DND-41 (cell line): ENCODE results near the gene PTPRU.

Experiments used
- ATAC-seq: fragments of 200-7000 bp; cut with Tn5 transposase; 3 replicates; pipeline ENCODE4 v1.9.1; 2021; ENCODE audit warnings: low read depth; ENCODE audit not compliant: insufficient read depth
- DNase-seq: peaks from one replicate; pipeline ENCODE4 v3.0.0-alpha.2; 2020
- H2AFZ ChIP-seq: 2 replicates; pipeline ENCODE4 v1.6.0; 2012; ENCODE audit warnings: low read depth, low read length
- H3K27ac ChIP-seq: 2 replicates; pipeline ENCODE4 v1.5.1; 2012; ENCODE audit warnings: low read length, inconsistent platforms
- H3K27me3 ChIP-seq: fragments of 200-600 bp; sonication (generic); 2 replicates; pipeline ENCODE4 v1.6.0; 2012; ENCODE audit warnings: low read length, mild to moderate bottlenecking, inconsistent platforms; ENCODE audit not compliant: insufficient read depth, poor library complexity
- H3K36me3 ChIP-seq: 2 replicates; pipeline ENCODE4 v1.5.1; 2012; ENCODE audit warnings: low read length, inconsistent platforms; ENCODE audit not compliant: insufficient read depth
- H3K4me1 ChIP-seq: 2 replicates; pipeline ENCODE4 v1.5.1; 2012; ENCODE audit warnings: mild to moderate bottlenecking, low read length; ENCODE audit not compliant: insufficient read depth
- H3K4me2 ChIP-seq: 2 replicates; pipeline ENCODE4 v1.6.0; 2012; ENCODE audit warnings: mild to moderate bottlenecking, moderate library complexity, low read length, inconsistent platforms; ENCODE audit not compliant: insufficient read depth
- H3K4me3 ChIP-seq, 2 experiments: fragments of 200-600 bp in 1 of 2; shearing (Covaris generic) in 1 of 2; 2 replicates each; pipeline ENCODE4 v1.5.1; 2012 to 2016; ENCODE audit warnings: inconsistent platforms in 2 of 2, low read length in 2 of 2, mild to moderate bottlenecking in 2 of 2, low read depth in 1 of 2, moderate library complexity in 1 of 2
- H3K79me2 ChIP-seq: 2 replicates; pipeline ENCODE4 v1.6.0; 2012; ENCODE audit warnings: low read length, inconsistent platforms; ENCODE audit not compliant: insufficient read depth
- H3K9ac ChIP-seq: 2 replicates; pipeline ENCODE4 v1.6.0; 2012; ENCODE audit warnings: low read depth, mild to moderate bottlenecking, inconsistent platforms, low read length, moderate library complexity
- H3K9me3 ChIP-seq: 2 replicates; pipeline ENCODE4 v1.5.1; 2012; ENCODE audit warnings: low read length, moderate library complexity, mild to moderate bottlenecking, inconsistent platforms; ENCODE audit not compliant: insufficient read depth, severe bottlenecking
- H4K20me1 ChIP-seq: 2 replicates; pipeline ENCODE4 v1.6.0; 2012; ENCODE audit warnings: low read length; ENCODE audit not compliant: insufficient read depth
- CTCF ChIP-seq: IDR thresholded peaks from 2 replicates; pipeline ENCODE4 v1.5.1; 2012; ENCODE audit warnings: borderline replicate concordance, low read length, moderate library complexity, mild to moderate bottlenecking; ENCODE audit not compliant: poor library complexity, severe bottlenecking; ENCODE audit errors: extremely low read depth
- EZH2 ChIP-seq: IDR thresholded peaks from 3 replicates; pipeline ENCODE4 v1.6.1; 2012; ENCODE audit warnings: borderline replicate concordance, low read depth, mild to moderate bottlenecking, moderate library complexity, low read length, inconsistent platforms; ENCODE audit not compliant: severe bottlenecking

Gene PTPRU

GRCh38 chr1:29235955-29236711 is at the start of gene PTPRU:
Gene PTPRU, plus strand, starts transcription at chr1:29236522. Its CDS starts 123 bp downstream, at chr1:29236645.
- peak; percentile 88 for TF ChIP-seq CTCF
- no peak for TF ChIP-seq EZH2
- H2AFZ ChIP-seq, result peak within 1 kb of the TSS; percentile 72
- H3K9ac ChIP-seq, result peak within 1 kb of the TSS; percentile 47
- DNase-seq (peak; percentile 74), ATAC-seq (peak; percentile 75)
- H3K27me3 ChIP-seq, result peaks cover 23% of the 10 kb centered on the region
- H3K4me2 ChIP-seq, result peak within 1 kb of the TSS; percentile 77
- H3K9me3 ChIP-seq, result no peaks in the 10 kb centered on the region
- H3K4me3 ChIP-seq, result peak within 1 kb of the TSS in 1 of 2 experiments; percentile 49; a peak in 2 of 4 replicates
- peaks cover 40% of the 10 kb centered on the region for H3K4me1 ChIP-seq
- H3K79me2 ChIP-seq, result no peaks in the 10 kb centered on the region
- no peaks in the 10 kb centered on the region for H3K36me3 ChIP-seq
- H3K27ac ChIP-seq, result peak within 1 kb of the TSS; percentile 2; the same call in 1 of the 2 replicates
- H4K20me1 ChIP-seq, result peaks cover 6% of the 10 kb centered on the region; the same call in 1 of the 2 replicates

GRCh38 chr1:29186707-29187106 is 49.6 kb upstream of the PTPRU start:
- Histone ChIP-seq H2AFZ (no peak overlapping the region), H4K20me1 (no peaks in the 10 kb centered on the region), H3K4me2 (no peak overlapping the region), H3K79me2 (peaks cover 4% of the 10 kb centered on the region; the same call in 1 of the 2 replicates), H3K9me3 (no peaks in the 10 kb centered on the region), H3K9ac (no peak overlapping the region), H3K27me3 (no peaks in the 10 kb centered on the region), H3K36me3 (no peaks in the 10 kb centered on the region), H3K4me1 (peaks cover 12% of the 10 kb centered on the region), H3K4me3 (no peak overlapping the region), H3K27ac (no peak overlapping the region)
- ATAC-seq, result no peak
- TF ChIP-seq CTCF, result no peak
- no peak for TF ChIP-seq EZH2
- no peak for DNase-seq

GRCh38 chr1:29190718-29191117 is 45.6 kb upstream of the PTPRU start:
- no peak overlapping the region for H3K27ac ChIP-seq
- no peaks in the 10 kb centered on the region for H3K79me2 ChIP-seq

More at GRCh38 chr1:29190718-29191117, 45.6 kb upstream of the PTPRU start:
- Histone ChIP-seq H4K20me1 (no peaks in the 10 kb centered on the region), H3K9ac (no peak overlapping the region), H3K9me3 (no peaks in the 10 kb centered on the region), H3K4me1 (no peaks in the 10 kb centered on the region), H2AFZ (no peak overlapping the region), H3K4me2 (no peak overlapping the region), H3K27me3 (no peaks in the 10 kb centered on the region), H3K4me3 (no peak overlapping the region), H3K36me3 (peaks cover 25% of the 10 kb centered on the region; the same call in 1 of the 2 replicates)
- DNase-seq (no peak), ATAC-seq (no peak)
- TF ChIP-seq CTCF (no peak), EZH2 (no peak)
